ENCODE measurements around the gene LDLRAD3. TPM values are rescaled to one million over a fixed set of nuclear protein-coding genes. Genes with fewer than 3 reads are reported as not detected.

The LDLRAD3 gene
- total RNA-seq, 4 donors from 2014 or later = 0.37 to 43.2 (median 3.7) TPM

GRCh38 chr11:36251823-36252222 lies 308.0 kb downstream of the LDLRAD3 start:
- Histone ChIP-seq H3K27me3 (peaks cover 30% of the 10 kb centered on the region), H3K36me3 (no peaks in the 10 kb centered on the region), H3K9me3 (no peaks in the 10 kb centered on the region), H3K4me1 (no peaks in the 10 kb centered on the region), H3K4me3 (no peak overlapping the region), H3K27ac (no peak overlapping the region)
- no peak for DNase-seq
- in situ Hi-C loops (cut with MboI; ENCODE audit: low pct_ligation_motif_present in 1 of 4, low pct_unique_long_range_greater_than_20kb in 1 of 4, low sequenced_read_pairs in 3 of 4) (loop anchor here in 3 of 4 donors (25.0 kb wide), 3 partner anchors 215 to 640 kb away; partner anchors contain the start of gene FJX1 (in 1 of the 3)), intact Hi-C loops (cut with DNase I; ENCODE audit: low total_unique reads) (no loop called here)
- TF ChIP-seq CTCF (IDR thresholded peaks at IDR 0.05) = no peak
- TF ChIP-seq EP300 (IDR thresholded peaks at IDR 0.05; ENCODE audit: low read depth) = no peak
- TF ChIP-seq POLR2AphosphoS5 (IDR thresholded peaks at IDR 0.05) = no peak
- no peak for TF ChIP-seq POLR2A (IDR thresholded peaks at IDR 0.05)
- WGBS, 2 donors (ENCODE audit: low coverage in 1 of 2) = 71% methylated on average over 2 of the region's 2 CpGs; no CpG with 5 or more reads in 1 of the 2 donors

GRCh38 chr11:36253238-36253637 lies 309.4 kb downstream of the LDLRAD3 start:
- 46 to 53% methylated on average over 3 to 5 of the region's 5 CpGs for WGBS, 2 donors (ENCODE audit: low coverage in 1 of 2)
- no peak overlapping the region for H3K4me3 ChIP-seq
- in situ Hi-C loops (cut with MboI; ENCODE audit: low pct_ligation_motif_present in 1 of 4, low pct_unique_long_range_greater_than_20kb in 1 of 4, low sequenced_read_pairs in 3 of 4) = loop anchor here in 3 of 4 donors (25.0 kb wide), 3 partner anchors 216 to 641 kb away; partner anchors contain the start of gene FJX1 (in 1 of the 3)
- no peak for DNase-seq
- TF ChIP-seq POLR2A (IDR thresholded peaks at IDR 0.05) (no peak), EP300 (IDR thresholded peaks at IDR 0.05; ENCODE audit: low read depth) (no peak), CTCF (IDR thresholded peaks at IDR 0.05) (no peak), POLR2AphosphoS5 (IDR thresholded peaks at IDR 0.05) (no peak)
- no peaks in the 10 kb centered on the region for H3K36me3 ChIP-seq
- H3K9me3 ChIP-seq = no peaks in the 10 kb centered on the region
- H3K27ac ChIP-seq = no peak overlapping the region
- peaks cover 28% of the 10 kb centered on the region for H3K27me3 ChIP-seq
- no peaks in the 10 kb centered on the region for H3K4me1 ChIP-seq
- intact Hi-C loops (cut with DNase I; ENCODE audit: low total_unique reads) = no loop called here

GRCh38 chr11:36254713-36255112 lies 310.9 kb downstream of the LDLRAD3 start:
- in situ Hi-C loops (cut with MboI; ENCODE audit: low pct_ligation_motif_present in 1 of 4, low pct_unique_long_range_greater_than_20kb in 1 of 4, low sequenced_read_pairs in 3 of 4) (loop anchor here in 3 of 4 donors (25.0 kb wide), 3 partner anchors 217 to 642 kb away; partner anchors contain the start of gene FJX1 (in 1 of the 3)), intact Hi-C loops (cut with DNase I; ENCODE audit: low total_unique reads) (no loop called here)
- 64% methylated on average over 1 of the region's 1 CpG; no CpG with 5 or more reads in 1 of the 2 donors for WGBS, 2 donors (ENCODE audit: low coverage in 1 of 2)
- no peaks in the 10 kb centered on the region for H3K4me1 ChIP-seq
- no peaks in the 10 kb centered on the region for H3K9me3 ChIP-seq
- no peaks in the 10 kb centered on the region for H3K36me3 ChIP-seq
- no peak overlapping the region for H3K27ac ChIP-seq
- H3K27me3 ChIP-seq = peaks cover 26% of the 10 kb centered on the region
- DNase-seq = no peak
- H3K4me3 ChIP-seq = no peak overlapping the region
- no peak for TF ChIP-seq POLR2A (IDR thresholded peaks at IDR 0.05)
- TF ChIP-seq EP300 (IDR thresholded peaks at IDR 0.05; ENCODE audit: low read depth) = no peak
- no peak for TF ChIP-seq CTCF (IDR thresholded peaks at IDR 0.05)
- TF ChIP-seq POLR2AphosphoS5 (IDR thresholded peaks at IDR 0.05) = no peak

DNA sequence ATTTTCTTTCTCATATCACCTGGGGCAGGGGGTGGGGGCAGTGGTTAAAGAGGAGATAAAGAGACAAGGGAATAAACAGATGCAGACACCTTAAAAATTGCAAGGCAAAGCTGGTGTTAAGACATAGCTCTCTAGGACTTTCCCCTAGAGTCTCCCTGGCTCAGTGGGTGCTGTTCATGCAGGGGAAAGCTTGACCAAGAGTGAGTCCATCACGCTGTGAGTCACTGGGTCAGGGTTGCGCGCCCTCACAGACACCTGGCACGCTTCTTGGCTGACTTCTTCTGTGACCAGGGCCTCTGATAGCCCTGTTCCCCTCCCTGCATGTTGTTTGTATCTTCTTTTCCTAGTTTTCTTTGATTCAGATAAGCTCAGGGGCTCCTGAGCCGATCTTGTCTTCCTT lies 313.5 kb downstream of the LDLRAD3 start:
- Histone ChIP-seq H3K27me3 (peaks cover 19% of the 10 kb centered on the region), H3K9me3 (no peaks in the 10 kb centered on the region), H3K4me1 (no peaks in the 10 kb centered on the region), H3K4me3 (no peak overlapping the region), H3K36me3 (no peaks in the 10 kb centered on the region), H3K27ac (no peak overlapping the region)
- intact Hi-C loops (cut with DNase I; ENCODE audit: low total_unique reads) = no loop called here
- no peak for DNase-seq
- 62 to 83% methylated on average over 1 to 5 of the region's 5 CpGs for WGBS, 2 donors (ENCODE audit: low coverage in 1 of 2)
- no peak for TF ChIP-seq POLR2A (IDR thresholded peaks at IDR 0.05)
- in situ Hi-C loops (cut with MboI; ENCODE audit: low pct_ligation_motif_present in 1 of 4, low pct_unique_long_range_greater_than_20kb in 1 of 4, low sequenced_read_pairs in 3 of 4) = loop anchor here in 3 of 4 donors (25.0 kb wide), 3 partner anchors 220 to 645 kb away; partner anchors contain the start of gene FJX1 (in 1 of the 3)
